Panc1 (cell line): ENCODE data around the gene TBCB. TPM values are rescaled to one million over a fixed set of nuclear protein-coding genes. Genes with fewer than 3 reads are reported as not detected.

Source experiments
- ATAC-seq: fragments of 200-7000 bp; cut with Tn5 transposase; 2 replicates; pipeline ENCODE4 v1.9.1; 2020; ENCODE audit warnings: mild to moderate bottlenecking, moderate library complexity
- BruUV-seq: library from RNA; stranded (reverse); fragments of 400-500 nt; replicated peaks from 2 replicates; lab custom pipeline; 2021; lab: Mats Ljungman, UMichigan
- CTCF ChIA-PET: fragments of 300-600 bp; sonication (Branson Sonifier 250); formaldehyde crosslinking; loops from one replicate; lab custom pipeline; 2022; ENCODE audit warnings: antibody characterized with exemption; lab: Charles Lee
- POLR2A ChIA-PET: fragments of 300-600 bp; sonication (Branson Sonifier 250); formaldehyde crosslinking; loops from one replicate; lab custom pipeline; 2022; ENCODE audit warnings: antibody characterized with exemption; lab: Charles Lee
- DNase-seq: peaks from one replicate; pipeline ENCODE4 v3.0.0-alpha.2; 2010; ENCODE audit warnings: low read depth, low spot score
- H3K27ac ChIP-seq: 2 replicates; pipeline ENCODE4 v1.5.1; 2011; ENCODE audit warnings: mild to moderate bottlenecking, low read length, inconsistent platforms
- H3K27me3 ChIP-seq: fragments of 200-500 bp; sonication (Bioruptor generic); 2 replicates; pipeline ENCODE4 v1.6.0; 2014; ENCODE audit warnings: low read length, inconsistent platforms; ENCODE audit not compliant: control insufficient read depth, insufficient read depth
- H3K36me3 ChIP-seq: fragments of 200-500 bp; sonication (Bioruptor generic); 2 replicates; pipeline ENCODE4 v1.5.1; 2014; ENCODE audit warnings: inconsistent platforms, mild to moderate bottlenecking, low read length, moderate library complexity; ENCODE audit not compliant: control insufficient read depth, insufficient read depth
- H3K4me1 ChIP-seq: 2 replicates; pipeline ENCODE4 v1.5.1; 2011; ENCODE audit warnings: inconsistent platforms, mild to moderate bottlenecking, low read length, moderate library complexity; ENCODE audit not compliant: control insufficient read depth, insufficient read depth
- H3K4me3 ChIP-seq, 2 experiments: 2 replicates each; pipeline ENCODE4 v1.5.1; 2011 to 2012; ENCODE audit warnings: low read depth in 2 of 2, low read length in 2 of 2, mild to moderate bottlenecking in 2 of 2, inconsistent platforms in 1 of 2, moderate library complexity in 1 of 2
- H3K9me3 ChIP-seq: fragments of 200-500 bp; sonication (Bioruptor generic); 2 replicates; pipeline ENCODE4 v1.5.1; 2014; ENCODE audit warnings: low read depth, mild to moderate bottlenecking, inconsistent platforms, low read length, moderate library complexity; ENCODE audit not compliant: control insufficient read depth, insufficient read depth
- CTCF ChIP-seq: fragments of 450-650 bp; IDR thresholded peaks from 2 replicates; pipeline ENCODE4 v1.5.1; 2017; ENCODE audit warnings: mild to moderate bottlenecking
- POLR2AphosphoS5 ChIP-seq: IDR thresholded peaks from 2 replicates; pipeline ENCODE4 v1.6.1; 2012; ENCODE audit warnings: mild to moderate bottlenecking, low read depth, low read length, moderate library complexity
- REST ChIP-seq, 2 experiments: IDR thresholded peaks; 2 replicates each; pipeline ENCODE4 v1.6.1; 2011 to 2012; ENCODE audit warnings: low read depth in 2 of 2, control low read depth in 1 of 2, low read length in 1 of 2, mild to moderate bottlenecking in 1 of 2, moderate library complexity in 1 of 2; ENCODE audit not compliant: insufficient read depth in 1 of 2
- SIN3A ChIP-seq: IDR thresholded peaks from 2 replicates; pipeline ENCODE4 v1.6.1; 2012; ENCODE audit warnings: low read depth, mild to moderate bottlenecking, low read length, moderate library complexity, borderline replicate concordance; ENCODE audit not compliant: insufficient read depth
- TCF7L2 ChIP-seq: IDR thresholded peaks from 2 replicates; pipeline ENCODE4 v1.6.1; 2011; ENCODE audit warnings: mild to moderate bottlenecking, low read depth, low read length, inconsistent platforms
- in situ Hi-C: cut with HindIII; loops from 2 replicates; pipeline ENCODE4 v1.10.0; 2016; ENCODE audit warnings: low sequenced_read_pairs, low pct_unique_long_range_greater_than_20kb
- intact Hi-C: fragments of 100-400 bp; cut with micrococcal nuclease; formaldehyde crosslinking; loops from one replicate; pipeline ENCODE4 v1.10.0; 2022; ENCODE audit not compliant: unreplicated experiment
- total RNA-seq: library from RNA; stranded (reverse); gene quantifications from one replicate; pipeline ENCODE4 v1.2.1, GENCODE V29; 2021; ENCODE audit not compliant: unreplicated experiment

Gene TBCB
- total RNA-seq, 1 experiment from 2014 or later = 496 TPM

GRCh38 chr19:36142496-36142895, 27.2 kb downstream of the TBCB start:
- intact Hi-C loops (no loop called here), in situ Hi-C loops (no loop called here)
- Histone ChIP-seq H3K4me1 (peaks cover 10% of the 10 kb centered on the region), H3K27ac (no peak overlapping the region), H3K9me3 (no peaks in the 10 kb centered on the region), H3K27me3 (no peaks in the 10 kb centered on the region), H3K36me3 (peaks cover 17% of the 10 kb centered on the region), H3K4me3 (no peak overlapping the region)
- ChIA-PET CTCF (no interaction called here), POLR2A (interaction anchor here (0.6 kb wide), 1 partner anchor 46 kb away, joined by 3 read pairs; no protein-coding TSS in a partner anchor)
- ATAC-seq (no peak), DNase-seq (no peak)
- TF ChIP-seq POLR2AphosphoS5 (no peak), SIN3A (no peak), TCF7L2 (no peak), REST (IDR thresholded peaks at IDR 0.05; ENCODE audit: insufficient read depth in 1 of 2, low read depth in 2 of 2, low read length in 1 of 2) (no peak), CTCF (no peak)
- BruUV-seq = no TSS peak

GRCh38 chr19:36144624-36145023, 29.4 kb downstream of the TBCB start:
- TF ChIP-seq SIN3A = no peak
- TF ChIP-seq REST (IDR thresholded peaks at IDR 0.05; ENCODE audit: insufficient read depth in 1 of 2, low read depth in 2 of 2, low read length in 1 of 2) = no peak
- no peak; the same call in 1 of the 2 replicates for TF ChIP-seq POLR2AphosphoS5
- TF ChIP-seq TCF7L2 = no peak
- no peak for TF ChIP-seq CTCF
- H3K36me3 ChIP-seq = peaks cover 17% of the 10 kb centered on the region

More at GRCh38 chr19:36144624-36145023, 29.4 kb downstream of the TBCB start:
- CTCF ChIA-PET = no interaction called here
- Histone ChIP-seq H3K4me3 (no peak overlapping the region), H3K27me3 (no peaks in the 10 kb centered on the region), H3K9me3 (no peaks in the 10 kb centered on the region), H3K27ac (no peak overlapping the region), H3K4me1 (peaks cover 7% of the 10 kb centered on the region; the same call in 1 of the 2 replicates)
- POLR2A ChIA-PET = no interaction called here
- in situ Hi-C loops (no loop called here), intact Hi-C loops (no loop called here)
- ATAC-seq (no peak), DNase-seq (no peak)
- no TSS peak for BruUV-seq
